Astrocyte (in vitro differentiated cells and primary cell): ENCODE measurements around the gene CCL13. TPM values are rescaled to one million over a fixed set of nuclear protein-coding genes. Genes with fewer than 3 reads are reported as not detected.

Source experiments
- DNase-seq: peaks from one replicate; pipeline ENCODE4 v3.0.0-alpha.2; 2010; ENCODE audit warnings: low read depth
- FAIRE-seq: peaks from 2 replicates; lab custom pipeline; 2011; peaks lifted over from hg19 to GRCh38; lab: Jason Lieb, UNC
- H2AFZ ChIP-seq: 2 replicates; pipeline ENCODE4 v1.6.0; 2012; ENCODE audit warnings: low read depth, low read length, inconsistent platforms
- H3K27ac ChIP-seq: 2 replicates; pipeline ENCODE4 v1.5.1; 2011; ENCODE audit warnings: low read depth, low read length, inconsistent platforms
- H3K27me3 ChIP-seq: 2 replicates; pipeline ENCODE4 v1.6.0; 2011; ENCODE audit warnings: low read length, inconsistent platforms; ENCODE audit not compliant: insufficient read depth
- H3K36me3 ChIP-seq: 2 replicates; pipeline ENCODE4 v1.5.1; 2011; ENCODE audit warnings: low read length, inconsistent platforms; ENCODE audit not compliant: insufficient read depth
- H3K4me1 ChIP-seq: 2 replicates; pipeline ENCODE4 v1.5.1; 2011; ENCODE audit warnings: low read length, inconsistent platforms; ENCODE audit not compliant: insufficient read depth
- H3K4me2 ChIP-seq: 2 replicates; pipeline ENCODE4 v1.6.0; 2012; ENCODE audit warnings: low read length, inconsistent platforms
- H3K4me3 ChIP-seq: 2 replicates; pipeline ENCODE4 v1.5.1; 2011; ENCODE audit warnings: low read depth, mild to moderate bottlenecking, low read length, inconsistent platforms; ENCODE audit not compliant: insufficient read depth
- H3K79me2 ChIP-seq: 2 replicates; pipeline ENCODE4 v1.6.0; 2012; ENCODE audit warnings: mild to moderate bottlenecking, low read length, inconsistent platforms; ENCODE audit not compliant: insufficient read depth
- H3K9ac ChIP-seq: 2 replicates; pipeline ENCODE4 v1.6.0; 2012; ENCODE audit warnings: mild to moderate bottlenecking, low read length, inconsistent platforms
- H3K9me3 ChIP-seq: 2 replicates; pipeline ENCODE4 v1.5.1; 2012; ENCODE audit warnings: low read depth, mild to moderate bottlenecking, low read length, inconsistent platforms; ENCODE audit not compliant: insufficient read depth
- H4K20me1 ChIP-seq: 2 replicates; pipeline ENCODE4 v1.6.0; 2012; ENCODE audit warnings: low read length, inconsistent platforms; ENCODE audit not compliant: insufficient read depth
- H3K27ac Mint-ChIP-seq: one replicate; pipeline ENCODE4 v1.8.0; 2021; ENCODE audit warnings: mild to moderate bottlenecking, mixed read lengths; ENCODE audit not compliant: unreplicated experiment
- H3K27me3 Mint-ChIP-seq: one replicate; pipeline ENCODE4 v1.8.0; 2021; ENCODE audit warnings: low read depth, mixed read lengths; ENCODE audit not compliant: unreplicated experiment
- H3K36me3 Mint-ChIP-seq: one replicate; pipeline ENCODE4 v1.8.0; 2021; ENCODE audit warnings: low read depth, mixed read lengths; ENCODE audit not compliant: unreplicated experiment
- H3K4me1 Mint-ChIP-seq: one replicate; pipeline ENCODE4 v1.8.0; 2021; ENCODE audit warnings: low read depth, mixed read lengths; ENCODE audit not compliant: unreplicated experiment
- H3K4me3 Mint-ChIP-seq: one replicate; pipeline ENCODE4 v1.8.0; 2021; ENCODE audit warnings: mild to moderate bottlenecking, moderate library complexity, mixed read lengths; ENCODE audit not compliant: unreplicated experiment
- H3K9me3 Mint-ChIP-seq: one replicate; pipeline ENCODE4 v1.8.0; 2021; ENCODE audit warnings: mild to moderate bottlenecking, mixed read lengths; ENCODE audit not compliant: unreplicated experiment
- CTCF ChIP-seq: IDR thresholded peaks from 2 replicates; pipeline ENCODE4 v1.5.1; 2011; ENCODE audit warnings: low read depth, mild to moderate bottlenecking, inconsistent platforms, low read length, moderate library complexity; ENCODE audit not compliant: insufficient read depth
- EZH2 ChIP-seq: IDR thresholded peaks from 2 replicates; pipeline ENCODE4 v1.6.1; 2012; ENCODE audit warnings: mild to moderate bottlenecking, low read length, inconsistent platforms; ENCODE audit not compliant: insufficient read depth
- total RNA-seq: library from RNA; stranded (reverse); gene quantifications from 2 replicates; pipeline ENCODE4 v1.2.1, GENCODE V29; 2021

CCL13 gene
- total RNA-seq, 1 donor from 2014 or later = not detected

GRCh38 chr17:34368196-34368945 lies 12.1 kb downstream of the CCL13 start:
- Histone ChIP-seq H3K4me3 (no peak overlapping the region), H3K4me1 (no peaks in the 10 kb centered on the region), H3K27me3 (no peaks in the 10 kb centered on the region), H3K79me2 (no peaks in the 10 kb centered on the region), H3K9ac (no peak overlapping the region), H3K27ac (no peak overlapping the region), H4K20me1 (no peaks in the 10 kb centered on the region), H3K9me3 (no peaks in the 10 kb centered on the region), H3K36me3 (no peaks in the 10 kb centered on the region), H3K4me2 (no peak overlapping the region), H2AFZ (no peak overlapping the region)
- peaks cover 18% of the 10 kb centered on the region for H3K4me1 Mint-ChIP-seq
- TF ChIP-seq CTCF = no peak
- TF ChIP-seq EZH2 = no peak
- FAIRE-seq = no peak
- no peaks in the 10 kb centered on the region for H3K9me3 Mint-ChIP-seq
- H3K27ac Mint-ChIP-seq = no peak overlapping the region
- DNase-seq = no peak
- no peaks in the 10 kb centered on the region for H3K36me3 Mint-ChIP-seq
- no peak overlapping the region for H3K4me3 Mint-ChIP-seq
- peaks cover 21% of the 10 kb centered on the region for H3K27me3 Mint-ChIP-seq

- Histone ChIP-seq H3K9me3 (no peaks in the 10 kb centered on the region), H3K79me2 (no peaks in the 10 kb centered on the region), H3K4me2 (no peak overlapping the region), H3K27ac (no peak overlapping the region), H3K36me3 (no peaks in the 10 kb centered on the region), H3K4me1 (no peaks in the 10 kb centered on the region), H4K20me1 (no peaks in the 10 kb centered on the region), H2AFZ (no peak overlapping the region), H3K9ac (no peak overlapping the region), H3K27me3 (no peaks in the 10 kb centered on the region), H3K4me3 (no peak overlapping the region)
- Mint-ChIP-seq H3K27ac (no peak overlapping the region), H3K27me3 (peaks cover 23% of the 10 kb centered on the region), H3K9me3 (no peaks in the 10 kb centered on the region), H3K36me3 (no peaks in the 10 kb centered on the region), H3K4me1 (peaks cover 18% of the 10 kb centered on the region), H3K4me3 (no peak overlapping the region)
- DNase-seq (no peak), FAIRE-seq (no peak)
- TF ChIP-seq CTCF (no peak), EZH2 (no peak)
Observed at GRCh38 chr17:34368946-34369500, 12.7 kb downstream of the CCL13 start.

GRCh38 chr17:34369571-34369970 lies 13.3 kb downstream of the CCL13 start:
- Mint-ChIP-seq H3K27ac (no peak overlapping the region), H3K4me3 (no peak overlapping the region)
- DNase-seq = no peak

More at GRCh38 chr17:34369571-34369970, 13.3 kb downstream of the CCL13 start:
- no peaks in the 10 kb centered on the region for H3K4me1 ChIP-seq
- FAIRE-seq = no peak
- Mint-ChIP-seq H3K36me3 (no peaks in the 10 kb centered on the region), H3K9me3 (no peaks in the 10 kb centered on the region), H3K4me1 (peaks cover 18% of the 10 kb centered on the region), H3K27me3 (peaks cover 19% of the 10 kb centered on the region)
- no peak overlapping the region for H3K4me3 ChIP-seq
- no peak overlapping the region for H3K4me2 ChIP-seq
- no peaks in the 10 kb centered on the region for H3K27me3 ChIP-seq
- H4K20me1 ChIP-seq = no peaks in the 10 kb centered on the region
- no peak overlapping the region for H3K9ac ChIP-seq
- H3K9me3 ChIP-seq = no peaks in the 10 kb centered on the region
- H3K27ac ChIP-seq = no peak overlapping the region
- TF ChIP-seq CTCF (no peak), EZH2 (no peak)
- H3K79me2 ChIP-seq = no peaks in the 10 kb centered on the region
- H2AFZ ChIP-seq = no peak overlapping the region
- H3K36me3 ChIP-seq = no peaks in the 10 kb centered on the region
